Measurements from ENCODE around the gene IFNA2. TPM values are rescaled to one million over a fixed set of nuclear protein-coding genes. Genes with fewer than 3 reads are reported as not detected.
A peak's percentile ranks its signal among the peaks of the same experiment; 100 is the strongest.
"Not testable (repeated sequence)": the region's sequence is repeated elsewhere in the genome, so short reads cannot be mapped to it uniquely, and the experiment has no call there.

The IFNA2 gene
- not detected for total RNA-seq

- intact Hi-C loops (cut with DNase I) = no loop called here
- Histone ChIP-seq H3K27me3 (peaks cover 0 to 66% (median 0%) of the 10 kb centered on the region in 4 donors), H3K4me3 (no peak within 1 kb of the TSS), H3K4me1 (peaks cover 0 to 5% (median 0%) of the 10 kb centered on the region in 3 donors), H3K36me3 (no peaks in the 10 kb centered on the region), H3K27ac (no peak within 1 kb of the TSS), H3K9me3 (no peaks in the 10 kb centered on the region)
- TF ChIP-seq CTCF (IDR thresholded peaks at IDR 0.05) = no peak
- TF ChIP-seq POLR2A (IDR thresholded peaks at IDR 0.05) = no peak
- no peak for DNase-seq
- 41 to 46% methylated on average over 1 of the region's 1 CpG for WGBS, 2 donors
Observed at GRCh38 chr9:21385131-21385670, at the start of gene IFNA2. Gene IFNA2, minus strand, starts transcription at chr9:21385398. Its CDS starts 69 bp downstream, at chr9:21385329.

DNA sequence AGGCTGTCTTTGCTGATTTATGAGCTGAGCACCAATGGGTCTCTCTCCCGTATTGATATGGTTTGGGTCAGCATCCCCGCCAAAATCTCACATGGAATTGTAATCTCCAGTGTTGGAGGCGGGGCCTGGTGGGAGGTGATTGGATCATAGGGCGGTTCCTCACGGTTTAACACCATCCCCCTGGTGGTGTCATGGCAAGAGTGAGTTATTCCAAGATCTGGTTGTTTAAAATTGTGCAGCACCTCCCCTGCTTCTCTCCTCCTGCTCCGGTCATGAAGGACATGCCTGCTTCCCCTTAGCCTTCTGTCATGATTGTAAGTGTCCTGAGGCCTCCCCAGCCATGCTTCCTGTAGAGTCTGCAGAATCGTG lies 49.8 kb upstream of the IFNA2 start:
- WGBS, 2 donors = 61 to 74% methylated on average over 7 of the region's 7 CpGs
- intact Hi-C loops (cut with DNase I) = not testable (repeated sequence)

DNA sequence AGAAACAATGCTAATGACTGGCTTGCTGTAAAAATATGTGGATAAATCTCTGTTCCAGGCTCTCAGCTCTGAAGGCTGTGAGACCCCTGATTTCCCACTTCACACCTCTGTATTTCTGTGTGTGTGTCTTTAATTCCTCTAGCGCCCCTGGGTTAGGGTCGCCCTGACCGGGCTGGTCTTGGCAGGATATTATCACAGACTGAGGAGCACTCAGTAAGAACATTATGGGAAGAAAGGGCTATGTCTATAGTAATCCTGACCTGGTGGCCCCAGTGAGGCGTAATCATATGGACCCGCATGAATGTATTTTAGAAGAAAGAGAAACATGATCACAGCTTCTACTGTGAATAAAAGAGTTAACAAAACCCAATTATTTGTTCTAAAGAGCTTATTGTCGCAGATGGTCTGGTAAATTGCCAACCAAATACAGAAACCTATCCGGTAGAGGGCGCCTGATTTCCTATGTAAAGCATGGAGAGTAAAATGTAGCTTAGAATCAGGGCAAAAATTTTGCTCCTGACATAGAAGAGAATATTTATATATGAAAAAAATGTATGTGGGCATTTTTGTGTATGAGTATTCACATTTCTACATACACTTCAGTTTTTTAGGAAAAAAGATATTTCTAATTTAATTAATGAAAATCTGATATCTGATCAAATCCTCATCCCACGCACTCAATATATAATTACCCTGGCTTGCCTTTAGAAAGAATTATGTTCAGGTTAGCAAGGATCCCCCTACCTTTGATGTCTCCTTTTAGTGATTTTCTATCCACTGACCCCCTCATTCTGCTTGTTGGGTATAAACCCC lies 49.2 kb upstream of the IFNA2 start:
- Histone ChIP-seq H3K4me1 (no peaks in the 10 kb centered on the region), H3K27me3 (no peaks in the 10 kb centered on the region), H3K4me3 (no peak overlapping the region), H3K36me3 (no peaks in the 10 kb centered on the region), H3K9me3 (no peaks in the 10 kb centered on the region), H3K27ac (no peak overlapping the region)
- intact Hi-C loops (cut with DNase I) = no loop called here
- no peak for TF ChIP-seq POLR2A (IDR thresholded peaks at IDR 0.05)
- peak in 5 of 6 experiments; percentile 32 to 63 (median 35) for TF ChIP-seq CTCF (IDR thresholded peaks at IDR 0.05)
- 28 to 29% methylated on average over 7 to 9 of the region's 9 CpGs for WGBS, 2 donors
- no peak for DNase-seq

More for the DNA sequence above, 49.8 kb upstream of the IFNA2 start:
- DNase-seq, H3K27me3 ChIP-seq, H3K9me3 ChIP-seq, H3K4me1 ChIP-seq, H3K27ac ChIP-seq, H3K36me3 ChIP-seq, H3K4me3 ChIP-seq: not testable (repeated sequence)

DNA sequence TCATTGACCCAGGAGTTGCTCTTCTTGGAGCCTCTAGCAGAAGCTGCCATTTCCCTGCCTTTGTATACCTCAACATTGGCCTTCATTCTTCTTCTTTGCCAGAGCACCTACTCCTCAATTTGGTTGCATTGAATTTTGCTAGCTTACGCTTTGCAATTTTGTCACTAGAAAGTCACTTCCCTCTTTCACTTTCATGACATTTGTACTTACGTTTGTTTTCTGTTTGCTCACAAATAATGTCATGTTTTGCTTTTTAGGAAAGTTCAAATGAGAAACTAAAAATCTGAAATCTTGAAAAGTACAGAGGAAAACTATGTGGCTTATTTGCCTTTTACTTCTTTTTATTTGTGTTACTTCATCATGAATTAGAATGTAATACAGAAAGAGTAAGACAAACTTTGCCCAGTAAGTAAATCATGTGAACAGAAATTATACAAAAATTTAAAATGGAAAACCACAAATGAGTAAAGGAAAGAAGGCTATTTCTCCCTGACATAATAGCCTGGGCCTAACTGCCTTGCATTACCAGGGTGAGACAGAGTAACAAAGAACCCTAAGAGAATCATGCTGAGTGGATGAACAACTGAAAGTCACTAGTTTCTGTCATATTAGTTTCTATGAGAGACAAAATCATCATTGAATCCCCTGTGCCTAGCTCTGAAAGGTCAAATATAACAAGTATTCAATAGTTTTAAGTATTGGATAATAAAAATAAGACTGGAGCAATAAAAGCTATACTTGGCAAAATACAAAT lies 47.7 kb upstream of the IFNA2 start:
- H3K27me3 ChIP-seq = no peaks in the 10 kb centered on the region
- H3K36me3 ChIP-seq = no peaks in the 10 kb centered on the region
- H3K4me3 ChIP-seq = no peak overlapping the region
- H3K9me3 ChIP-seq = no peaks in the 10 kb centered on the region
- intact Hi-C loops (cut with DNase I) = no loop called here
- no peak overlapping the region for H3K27ac ChIP-seq
- 63 to 78% methylated on average over 2 of the region's 2 CpGs for WGBS, 2 donors
- TF ChIP-seq POLR2A (IDR thresholded peaks at IDR 0.05) (no peak), CTCF (IDR thresholded peaks at IDR 0.05) (no peak)
- H3K4me1 ChIP-seq = no peaks in the 10 kb centered on the region
- DNase-seq = no peak

DNA sequence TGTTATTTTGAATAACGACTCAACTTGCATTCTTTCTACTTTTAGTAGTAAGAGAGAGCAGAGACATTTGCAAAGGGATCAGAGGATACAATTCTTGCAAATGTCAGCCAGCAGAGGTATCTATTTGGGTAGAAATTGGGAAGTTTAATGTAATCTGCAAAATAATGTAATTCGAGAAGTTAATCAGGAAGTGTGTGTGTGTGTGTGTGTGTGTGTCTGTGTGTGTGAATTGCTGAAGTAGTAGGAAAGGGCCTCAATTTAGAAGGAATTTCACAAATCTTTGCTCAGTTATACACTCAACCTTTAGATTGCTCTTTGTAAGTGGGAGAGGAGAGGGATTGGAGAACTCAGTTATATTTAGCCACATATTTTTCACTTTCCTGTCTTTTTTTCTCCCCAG lies 44.0 kb upstream of the IFNA2 start:
- no peaks in the 10 kb centered on the region for H3K27me3 ChIP-seq
- no peaks in the 10 kb centered on the region for H3K4me1 ChIP-seq
- H3K9me3 ChIP-seq = no peaks in the 10 kb centered on the region
- no peaks in the 10 kb centered on the region for H3K36me3 ChIP-seq
- 51 to 66% methylated on average over 2 of the region's 2 CpGs for whole genome bisulfite sequencing, 2 donors
- H3K4me3 ChIP-seq = no peak overlapping the region
- DNase-seq = no peak
- intact Hi-C loops (cut with DNase I) = no loop called here
- H3K27ac ChIP-seq = no peak overlapping the region
- TF ChIP-seq CTCF (IDR thresholded peaks at IDR 0.05) (no peak), POLR2A (IDR thresholded peaks at IDR 0.05) (no peak)
